WTC11 (cell line): ENCODE results near the gene TES. TPM values are rescaled to one million over a fixed set of nuclear protein-coding genes. Genes with fewer than 3 reads are reported as not detected.

ENCODE experiments used
- ATAC-seq: fragments of 200-7000 bp; cut with Tn5 transposase; 2 replicates; pipeline ENCODE4 v1.10.0; 2021; ENCODE audit warnings: mild to moderate bottlenecking, moderate library complexity
- CTCF ChIA-PET: fragments of 300-600 bp; sonication (Branson Sonifier 250); formaldehyde crosslinking; loops from one replicate; lab custom pipeline; 2021; ENCODE audit warnings: antibody characterized with exemption; lab: Charles Lee
- POLR2A ChIA-PET: fragments of 350-600 bp; sonication (Branson Sonifier 250); formaldehyde crosslinking; loops from one replicate; lab custom pipeline; 2021; ENCODE audit warnings: antibody characterized with exemption; lab: Charles Lee
- DNase-seq: peaks from one replicate; pipeline ENCODE4 v3.0.0; 2021; ENCODE audit warnings: low spot score
- H3K27ac Mint-ChIP-seq: 2 replicates; pipeline ENCODE4 v1.8.0; 2021; ENCODE audit warnings: mixed read lengths
- H3K27me3 Mint-ChIP-seq: 2 replicates; pipeline ENCODE4 v1.8.0; 2021; ENCODE audit warnings: low read depth, mild to moderate bottlenecking, moderate library complexity, mixed read lengths
- H3K36me3 Mint-ChIP-seq: 2 replicates; pipeline ENCODE4 v1.8.0; 2021; ENCODE audit warnings: mixed read lengths
- H3K4me1 Mint-ChIP-seq: 2 replicates; pipeline ENCODE4 v1.8.0; 2022; ENCODE audit warnings: mixed read lengths
- H3K4me3 Mint-ChIP-seq: 2 replicates; pipeline ENCODE4 v1.8.0; 2021; ENCODE audit warnings: mild to moderate bottlenecking, moderate library complexity, mixed read lengths
- H3K9me3 Mint-ChIP-seq: 2 replicates; pipeline ENCODE4 v1.8.0; 2021; ENCODE audit warnings: mixed read lengths
- ATF2 ChIP-seq: sonication (generic); formaldehyde crosslinking; IDR thresholded peaks from 2 replicates; pipeline ENCODE4 v1.8.1; 2022; ENCODE audit warnings: low read depth, missing genetic modification reagents, borderline replicate concordance
- E2F1 ChIP-seq: sonication (generic); formaldehyde crosslinking; IDR thresholded peaks from 2 replicates; pipeline ENCODE4 v1.8.0; 2022; ENCODE audit warnings: mild to moderate bottlenecking, missing genetic modification reagents
- ETV6 ChIP-seq: sonication (generic); formaldehyde crosslinking; IDR thresholded peaks from 2 replicates; pipeline ENCODE4 v1.8.1; 2022; ENCODE audit warnings: mild to moderate bottlenecking, missing genetic modification reagents
- GTF2I ChIP-seq: fragments of 250-450 bp; sonication (Bioruptor Pico); conservative IDR thresholded peaks from 2 replicates; pipeline ENCODE4 v1.4.0; 2021; ENCODE audit warnings: mild to moderate bottlenecking
- IRF1 ChIP-seq: sonication (generic); formaldehyde crosslinking; IDR thresholded peaks from 2 replicates; pipeline ENCODE4 v1.8.0; 2023; ENCODE audit warnings: missing genetic modification reagents
- MXD4 ChIP-seq: fragments of 250-450 bp; sonication (Bioruptor Pico); IDR thresholded peaks from 2 replicates; pipeline ENCODE4 v1.8.0; 2021; ENCODE audit warnings: mild to moderate bottlenecking, moderate library complexity, borderline replicate concordance
- NFATC4 ChIP-seq: fragments of 250-450 bp; sonication (Bioruptor Pico); IDR thresholded peaks from 2 replicates; pipeline ENCODE4 v1.9.0; 2021; ENCODE audit warnings: mild to moderate bottlenecking
- NFE2L1 ChIP-seq: sonication (generic); formaldehyde crosslinking; IDR thresholded peaks from 2 replicates; pipeline ENCODE4 v1.8.1; 2023; ENCODE audit warnings: missing genetic modification reagents
- NFYB ChIP-seq: sonication (generic); formaldehyde crosslinking; conservative IDR thresholded peaks from 2 replicates; pipeline ENCODE4 v1.8.0; 2022; ENCODE audit warnings: low read depth, missing genetic modification reagents
- NR3C1 ChIP-seq: sonication (generic); formaldehyde crosslinking; conservative IDR thresholded peaks from 2 replicates; pipeline ENCODE4 v1.8.1; 2023; ENCODE audit warnings: low read depth, mild to moderate bottlenecking, missing genetic modification reagents
- SMAD4 ChIP-seq: sonication (generic); formaldehyde crosslinking; IDR thresholded peaks from 2 replicates; pipeline ENCODE4 v1.8.0; 2022; ENCODE audit warnings: mild to moderate bottlenecking, missing genetic modification reagents
- TP53 ChIP-seq: sonication (generic); formaldehyde crosslinking; IDR thresholded peaks from 2 replicates; pipeline ENCODE4 v1.8.1; 2023; ENCODE audit warnings: mild to moderate bottlenecking, missing genetic modification reagents
- ZBTB21 ChIP-seq: sonication (generic); formaldehyde crosslinking; IDR thresholded peaks from 2 replicates; pipeline ENCODE4 v1.8.1; 2023; ENCODE audit warnings: mild to moderate bottlenecking, missing genetic modification reagents, borderline replicate concordance
- ZNF121 ChIP-seq: sonication (generic); formaldehyde crosslinking; IDR thresholded peaks from 2 replicates; pipeline ENCODE4 v1.8.0; 2023; ENCODE audit warnings: missing genetic modification reagents
- ZNF512 ChIP-seq: sonication (generic); formaldehyde crosslinking; IDR thresholded peaks from 2 replicates; pipeline ENCODE4 v1.8.1; 2022; ENCODE audit warnings: missing genetic modification reagents, borderline replicate concordance
- ZNF671 ChIP-seq: fragments of 250-450 bp; sonication (Bioruptor Pico); IDR thresholded peaks from 2 replicates; pipeline ENCODE4 v1.8.0; 2021; ENCODE audit warnings: mild to moderate bottlenecking
- total RNA-seq: library from RNA; stranded (reverse); gene quantifications from 3 replicates; pipeline ENCODE4 v1.2.3, GENCODE V29; 2021
- TF ChIP-seq, protein P1 (sequence below): sonication (generic); formaldehyde crosslinking; IDR thresholded peaks from 2 replicates; pipeline ENCODE4 v1.8.0; 2022; ENCODE audit warnings: mild to moderate bottlenecking, missing genetic modification reagents
- TF ChIP-seq, protein P2 (sequence below): sonication (generic); formaldehyde crosslinking; IDR thresholded peaks from 2 replicates; pipeline ENCODE4 v1.8.1; 2023; ENCODE audit warnings: mild to moderate bottlenecking, missing genetic modification reagents, moderate library complexity
- TF ChIP-seq, protein P3 (sequence below): sonication (generic); formaldehyde crosslinking; IDR thresholded peaks from 2 replicates; pipeline ENCODE4 v1.8.0; 2023; ENCODE audit warnings: missing genetic modification reagents, mild to moderate bottlenecking, borderline replicate concordance

Gene TES
- total RNA-seq, 1 experiment from 2014 or later, result 48.5 TPM

GRCh38 chr7:116164552-116165306, 45.6 kb upstream of the TES start (continued):
- no peak for TF ChIP-seq IRF1 (CRISPR knock-in tag)
- no peak for TF ChIP-seq ETV6 (CRISPR knock-in tag)
- no peak for TF ChIP-seq TP53 (CRISPR knock-in tag)
- TF ChIP-seq ZNF671, result no peak
- TF ChIP-seq E2F1 (CRISPR knock-in tag), result no peak
- no peak for TF ChIP-seq NFATC4 (CRISPR knock-in tag)

GRCh38 chr7:116165717-116166116, 44.6 kb upstream of the TES start:
- POLR2A ChIA-PET, result no interaction called here
- TF ChIP-seq NFE2L1, result no peak
- no peak for TF ChIP-seq ZNF671
- Mint-ChIP-seq H3K4me1 (peaks cover 18% of the 10 kb centered on the region), H3K4me3 (no peak overlapping the region), H3K36me3 (no peaks in the 10 kb centered on the region), H3K27me3 (peaks cover 3% of the 10 kb centered on the region; the same call in 1 of the 2 replicates), H3K27ac (no peak overlapping the region), H3K9me3 (peaks cover 8% of the 10 kb centered on the region)
- ATAC-seq, result no peak
- no peak for DNase-seq
- CTCF ChIA-PET, result no interaction called here

DNA sequence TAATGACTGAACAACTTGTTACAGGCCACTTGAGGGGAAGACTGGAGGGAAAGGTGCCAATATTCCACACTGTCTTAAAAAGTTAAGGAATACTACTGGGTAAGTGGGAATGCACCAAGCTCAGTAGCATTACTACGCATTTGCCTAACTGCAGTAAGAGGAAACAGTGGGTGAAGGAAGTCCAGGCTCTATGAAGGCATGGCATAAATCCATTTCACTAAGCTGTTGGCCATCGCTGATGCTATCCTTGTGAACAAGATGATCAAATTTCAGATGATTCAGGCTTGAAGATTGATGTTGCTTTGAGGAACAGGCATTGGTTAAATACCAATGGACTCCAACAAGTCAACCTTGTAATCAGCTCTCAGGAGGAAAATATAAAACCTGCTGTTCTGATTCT, 44.2 kb upstream of the TES start:
- no peak overlapping the region for H3K27ac Mint-ChIP-seq
- DNase-seq (no peak), ATAC-seq (no peak)
- no peaks in the 10 kb centered on the region for H3K36me3 Mint-ChIP-seq
- peaks cover 7% of the 10 kb centered on the region for H3K27me3 Mint-ChIP-seq
- ChIA-PET POLR2A (no interaction called here), CTCF (no interaction called here)
- H3K9me3 Mint-ChIP-seq, result peaks cover 8% of the 10 kb centered on the region
- peaks cover 15% of the 10 kb centered on the region for H3K4me1 Mint-ChIP-seq
- TF ChIP-seq ETV6 (CRISPR knock-in tag) (no peak), MXD4 (CRISPR knock-in tag) (no peak), ZBTB21 (CRISPR knock-in tag) (no peak), NR3C1 (no peak), NFYB (CRISPR knock-in tag) (no peak), SMAD4 (no peak), ATF2 (CRISPR knock-in tag) (no peak)
- TF ChIP-seq, protein P1, sequence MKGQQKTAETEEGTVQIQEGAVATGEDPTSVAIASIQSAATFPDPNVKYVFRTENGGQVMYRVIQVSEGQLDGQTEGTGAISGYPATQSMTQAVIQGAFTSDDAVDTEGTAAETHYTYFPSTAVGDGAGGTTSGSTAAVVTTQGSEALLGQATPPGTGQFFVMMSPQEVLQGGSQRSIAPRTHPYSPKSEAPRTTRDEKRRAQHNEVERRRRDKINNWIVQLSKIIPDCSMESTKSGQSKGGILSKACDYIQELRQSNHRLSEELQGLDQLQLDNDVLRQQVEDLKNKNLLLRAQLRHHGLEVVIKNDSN (CRISPR knock-in tag), result no peak
- TF ChIP-seq, protein P2, sequence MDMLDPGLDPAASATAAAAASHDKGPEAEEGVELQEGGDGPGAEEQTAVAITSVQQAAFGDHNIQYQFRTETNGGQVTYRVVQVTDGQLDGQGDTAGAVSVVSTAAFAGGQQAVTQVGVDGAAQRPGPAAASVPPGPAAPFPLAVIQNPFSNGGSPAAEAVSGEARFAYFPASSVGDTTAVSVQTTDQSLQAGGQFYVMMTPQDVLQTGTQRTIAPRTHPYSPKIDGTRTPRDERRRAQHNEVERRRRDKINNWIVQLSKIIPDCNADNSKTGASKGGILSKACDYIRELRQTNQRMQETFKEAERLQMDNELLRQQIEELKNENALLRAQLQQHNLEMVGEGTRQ (CRISPR knock-in tag), result no peak
- H3K4me3 Mint-ChIP-seq, result no peak overlapping the region

DNA sequence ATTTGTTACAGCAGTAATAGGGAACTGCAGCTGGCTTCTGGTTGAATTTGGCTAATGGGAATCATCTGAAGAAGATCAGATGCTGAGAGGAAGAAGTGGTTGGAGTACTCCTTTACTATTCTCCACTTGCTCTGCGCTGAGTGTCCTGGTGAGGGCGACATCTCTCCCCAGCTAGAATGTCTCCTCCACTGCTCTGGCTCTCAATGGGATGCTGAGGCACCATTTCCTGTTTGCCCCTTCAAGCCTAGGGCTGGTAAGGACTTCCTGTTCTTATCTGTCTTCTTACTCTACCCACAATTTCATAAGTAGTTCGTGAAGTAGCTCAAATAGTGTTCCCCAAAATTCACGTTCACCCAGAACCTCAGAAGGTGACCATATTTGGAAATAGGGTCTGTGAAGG, 43.2 kb upstream of the TES start:
- DNase-seq (peak; percentile 29), ATAC-seq (peak; percentile 95)
- CTCF ChIA-PET, result interaction anchor here (0.7 to 0.8 kb wide), 2 partner anchors 13 to 14 kb away, joined by 3 to 4 read pairs; no protein-coding TSS in a partner anchor
- no peaks in the 10 kb centered on the region for H3K36me3 Mint-ChIP-seq
- H3K27me3 Mint-ChIP-seq, result peaks cover 17% of the 10 kb centered on the region
- H3K4me1 Mint-ChIP-seq, result peaks cover 8% of the 10 kb centered on the region
- H3K4me3 Mint-ChIP-seq, result no peak overlapping the region
- POLR2A ChIA-PET, result no interaction called here
- peaks cover 8% of the 10 kb centered on the region for H3K9me3 Mint-ChIP-seq
- no peak overlapping the region for H3K27ac Mint-ChIP-seq
- no peak for TF ChIP-seq ZNF512 (CRISPR knock-in tag)
- TF ChIP-seq ZNF121 (CRISPR knock-in tag), result no peak
- no peak for TF ChIP-seq GTF2I
- TF ChIP-seq, protein P3, sequence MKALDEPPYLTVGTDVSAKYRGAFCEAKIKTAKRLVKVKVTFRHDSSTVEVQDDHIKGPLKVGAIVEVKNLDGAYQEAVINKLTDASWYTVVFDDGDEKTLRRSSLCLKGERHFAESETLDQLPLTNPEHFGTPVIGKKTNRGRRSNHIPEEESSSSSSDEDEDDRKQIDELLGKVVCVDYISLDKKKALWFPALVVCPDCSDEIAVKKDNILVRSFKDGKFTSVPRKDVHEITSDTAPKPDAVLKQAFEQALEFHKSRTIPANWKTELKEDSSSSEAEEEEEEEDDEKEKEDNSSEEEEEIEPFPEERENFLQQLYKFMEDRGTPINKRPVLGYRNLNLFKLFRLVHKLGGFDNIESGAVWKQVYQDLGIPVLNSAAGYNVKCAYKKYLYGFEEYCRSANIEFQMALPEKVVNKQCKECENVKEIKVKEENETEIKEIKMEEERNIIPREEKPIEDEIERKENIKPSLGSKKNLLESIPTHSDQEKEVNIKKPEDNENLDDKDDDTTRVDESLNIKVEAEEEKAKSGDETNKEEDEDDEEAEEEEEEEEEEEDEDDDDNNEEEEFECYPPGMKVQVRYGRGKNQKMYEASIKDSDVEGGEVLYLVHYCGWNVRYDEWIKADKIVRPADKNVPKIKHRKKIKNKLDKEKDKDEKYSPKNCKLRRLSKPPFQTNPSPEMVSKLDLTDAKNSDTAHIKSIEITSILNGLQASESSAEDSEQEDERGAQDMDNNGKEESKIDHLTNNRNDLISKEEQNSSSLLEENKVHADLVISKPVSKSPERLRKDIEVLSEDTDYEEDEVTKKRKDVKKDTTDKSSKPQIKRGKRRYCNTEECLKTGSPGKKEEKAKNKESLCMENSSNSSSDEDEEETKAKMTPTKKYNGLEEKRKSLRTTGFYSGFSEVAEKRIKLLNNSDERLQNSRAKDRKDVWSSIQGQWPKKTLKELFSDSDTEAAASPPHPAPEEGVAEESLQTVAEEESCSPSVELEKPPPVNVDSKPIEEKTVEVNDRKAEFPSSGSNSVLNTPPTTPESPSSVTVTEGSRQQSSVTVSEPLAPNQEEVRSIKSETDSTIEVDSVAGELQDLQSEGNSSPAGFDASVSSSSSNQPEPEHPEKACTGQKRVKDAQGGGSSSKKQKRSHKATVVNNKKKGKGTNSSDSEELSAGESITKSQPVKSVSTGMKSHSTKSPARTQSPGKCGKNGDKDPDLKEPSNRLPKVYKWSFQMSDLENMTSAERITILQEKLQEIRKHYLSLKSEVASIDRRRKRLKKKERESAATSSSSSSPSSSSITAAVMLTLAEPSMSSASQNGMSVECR, result no peak
